ENCODE results near the gene SELL.
"Not testable (repeated sequence)": the region's sequence is repeated elsewhere in the genome, so short reads cannot be mapped to it uniquely, and the experiment has no call there.

The SELL gene

DNA sequence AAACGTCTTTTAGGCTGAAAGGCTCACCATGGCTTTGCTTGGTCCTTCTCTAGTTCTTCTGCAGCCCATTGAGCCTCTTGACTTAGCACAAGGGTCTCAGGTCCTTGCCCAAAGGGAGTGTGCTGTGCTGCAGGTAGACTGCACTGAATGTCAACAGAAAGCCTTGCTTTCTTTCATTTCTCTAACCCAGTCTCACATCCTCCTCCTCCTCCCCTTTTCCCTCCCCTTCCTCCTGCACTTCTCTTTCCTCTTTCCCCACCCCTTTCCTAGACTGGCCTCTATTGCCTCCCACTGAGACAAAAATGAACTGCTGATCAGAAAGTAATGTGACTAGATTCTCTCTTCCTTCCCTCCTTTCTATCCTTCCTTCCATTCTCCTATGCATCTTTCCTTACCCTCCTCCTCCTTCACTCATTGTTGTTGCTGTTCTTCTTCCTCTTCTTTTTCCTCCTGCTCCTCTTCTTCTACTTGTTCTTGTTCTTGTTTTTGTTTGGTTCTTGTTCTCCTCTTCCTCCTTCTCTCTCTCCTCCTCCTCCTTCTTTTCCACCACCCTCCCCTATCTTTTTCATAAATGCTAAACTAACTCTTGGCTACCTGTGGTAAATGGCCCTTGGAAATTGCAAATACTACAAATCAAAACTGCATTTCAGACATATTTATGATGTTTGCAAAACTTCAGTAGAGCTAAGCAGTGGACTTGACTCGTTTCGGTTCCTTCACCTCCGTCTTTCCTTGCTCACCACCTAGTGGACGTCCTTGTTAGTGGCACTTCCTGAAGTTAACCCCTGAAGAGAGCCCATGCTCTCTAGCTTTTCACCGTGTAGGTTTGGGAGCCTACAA, at the start of gene SELL:
TSS of gene SELL (minus strand) at position 152 of the 840 bp plus-strand sequence. CDS start at position 30, 122 bp downstream.
- peak; percentile 66 for DNase-seq

DNA sequence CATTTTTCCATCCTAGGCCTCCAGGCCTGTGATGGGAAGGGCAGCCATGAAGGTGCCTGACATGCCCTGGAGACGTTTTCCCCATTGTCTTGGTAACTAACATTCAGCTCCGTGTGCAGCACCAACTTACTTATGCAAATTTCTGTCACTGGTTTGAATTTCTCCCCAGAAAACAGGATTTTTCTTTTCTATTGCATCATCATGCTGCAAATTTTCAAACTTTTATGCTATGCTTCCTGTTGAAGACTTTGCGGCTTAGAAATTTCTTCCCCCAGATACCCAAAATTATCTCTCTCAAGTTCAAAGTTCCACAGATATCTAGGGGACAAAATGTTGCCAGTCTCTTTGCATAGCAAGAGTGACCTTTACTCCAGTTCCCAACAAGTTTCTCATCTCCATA, 47.6 kb upstream of the SELL start:
- no peak for DNase-seq

DNA sequence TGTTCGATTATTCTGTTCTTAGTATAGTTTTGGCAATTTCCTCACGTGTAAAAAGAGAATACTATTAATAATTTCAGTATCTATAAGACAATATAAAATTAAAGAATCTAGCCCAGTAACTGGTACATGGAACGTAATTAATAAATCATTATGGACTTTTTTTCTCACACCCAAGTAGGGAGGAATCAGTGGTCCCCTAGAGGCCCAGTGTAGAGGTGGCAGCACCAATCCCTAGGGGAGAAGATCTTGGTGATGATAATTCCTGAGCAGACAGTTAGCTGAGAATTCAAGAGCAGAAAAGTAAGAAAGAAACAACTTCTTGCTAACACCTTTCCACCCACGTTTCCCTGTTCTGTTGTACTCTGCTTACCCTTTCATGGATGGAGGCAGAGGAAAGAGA, 42.1 kb upstream of the SELL start:
- DNase-seq = no peak

DNA sequence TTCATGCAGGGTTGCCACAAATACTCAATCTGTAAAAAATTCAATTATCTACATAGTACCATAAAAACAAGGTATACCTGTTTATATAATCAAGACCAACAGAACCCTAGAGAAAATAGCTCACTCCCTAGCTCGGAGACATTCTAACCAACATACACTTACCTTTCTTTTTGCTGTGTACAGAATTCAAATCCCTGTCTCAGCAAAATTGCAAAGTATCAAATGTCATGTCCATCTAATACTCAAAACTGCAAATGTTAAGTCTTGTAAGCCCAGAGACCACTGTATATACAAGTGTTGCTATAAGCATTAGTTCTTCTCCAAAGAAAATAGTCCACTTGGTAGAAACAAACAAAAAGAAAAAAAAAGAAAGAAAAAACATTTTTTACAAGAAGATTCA, 38.6 kb upstream of the SELL start:
- DNase-seq = no peak

DNA sequence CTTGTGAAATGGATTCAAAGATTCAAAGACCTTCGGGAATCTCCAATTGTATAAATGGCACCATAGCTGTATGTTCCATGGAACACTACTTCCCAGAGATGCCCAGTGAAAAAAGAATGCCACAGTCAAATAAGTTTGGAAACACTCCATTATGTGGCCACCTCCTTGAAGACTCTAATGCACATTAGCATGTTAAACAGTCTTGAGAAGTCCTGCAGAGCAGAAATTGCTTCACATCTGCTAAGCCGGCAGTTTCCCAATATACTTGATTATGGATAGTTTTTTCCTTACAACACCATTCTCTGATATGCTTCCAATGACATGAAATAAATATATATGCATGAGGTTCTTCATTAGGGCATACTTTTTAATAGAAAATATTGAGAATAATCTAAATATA, 35.1 kb upstream of the SELL start:
- DNase-seq = no peak

DNA sequence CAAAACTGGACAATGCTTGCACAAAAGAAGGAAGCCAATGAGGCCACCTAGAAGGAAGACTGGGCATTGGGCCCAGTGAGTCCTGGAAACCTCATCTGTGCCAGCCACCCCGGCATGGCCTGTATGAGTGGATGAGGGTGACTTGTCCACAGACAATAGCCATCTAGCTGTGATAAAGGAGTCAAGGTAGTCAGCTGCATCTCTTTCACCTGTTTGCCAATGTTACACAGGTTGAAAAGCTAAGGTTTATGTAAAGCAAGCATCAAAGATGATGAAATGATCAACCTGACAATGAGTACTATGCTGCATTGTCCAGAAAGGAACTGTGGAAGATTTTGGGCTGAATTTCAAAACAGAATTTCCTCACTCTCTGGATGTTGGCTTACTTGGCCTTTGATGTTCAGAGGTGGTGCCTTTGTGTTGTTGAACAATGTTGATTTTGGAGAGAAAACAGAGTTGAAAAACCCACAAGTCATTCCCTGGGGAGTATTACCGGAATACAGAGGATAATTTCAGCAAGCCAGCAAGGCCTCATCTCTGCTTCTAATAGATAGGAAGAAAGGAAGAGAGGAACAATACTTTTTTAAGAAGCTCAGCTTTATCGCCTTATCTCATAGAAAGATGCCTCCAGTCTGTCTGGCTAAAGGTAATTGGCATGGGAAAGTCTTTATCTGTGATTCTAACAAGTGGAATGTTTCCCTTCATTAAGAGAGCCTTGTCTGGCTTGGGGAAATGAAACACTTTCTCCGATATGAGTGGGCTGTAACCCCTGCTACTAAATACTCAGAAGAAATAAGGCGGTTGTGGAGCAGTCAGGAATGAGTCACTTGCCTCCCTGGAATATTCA, 33.8 kb upstream of the SELL start:
- DNase-seq = no peak

DNA sequence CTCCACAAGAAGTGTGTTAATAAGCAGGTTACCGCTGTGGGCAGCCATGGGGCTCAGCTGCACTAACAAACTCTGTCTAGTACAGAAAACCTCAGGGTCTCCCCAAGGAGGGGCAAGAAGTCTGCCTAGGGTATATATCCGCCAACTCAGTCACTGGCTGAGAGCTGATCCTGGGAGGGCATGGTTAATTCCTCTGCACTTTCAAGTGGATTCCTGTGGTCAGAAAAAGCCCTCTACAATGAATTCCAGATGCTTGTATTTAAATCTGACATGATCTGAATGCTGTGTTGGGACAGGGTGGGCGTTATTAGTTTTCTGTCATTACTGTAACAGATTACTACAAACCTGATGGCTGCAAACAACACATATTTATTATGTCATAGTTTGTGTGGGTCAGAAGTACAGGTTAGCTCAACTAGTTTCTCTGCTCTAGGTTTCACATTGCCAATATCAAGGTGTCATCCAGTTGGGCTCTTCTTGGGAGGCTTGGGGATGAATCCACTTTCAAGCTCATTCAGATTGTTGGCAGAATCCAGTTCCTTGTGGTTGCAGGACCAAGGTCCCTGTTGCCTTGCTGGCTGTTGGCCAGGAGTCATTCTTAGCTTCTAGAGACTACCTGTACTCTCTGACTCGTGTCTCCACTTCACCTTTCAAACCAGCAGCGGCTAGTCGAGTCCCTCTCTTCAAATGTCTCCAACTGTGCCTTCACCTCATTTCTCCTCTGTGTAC, 30.4 kb upstream of the SELL start:
- DNase-seq = no peak

DNA sequence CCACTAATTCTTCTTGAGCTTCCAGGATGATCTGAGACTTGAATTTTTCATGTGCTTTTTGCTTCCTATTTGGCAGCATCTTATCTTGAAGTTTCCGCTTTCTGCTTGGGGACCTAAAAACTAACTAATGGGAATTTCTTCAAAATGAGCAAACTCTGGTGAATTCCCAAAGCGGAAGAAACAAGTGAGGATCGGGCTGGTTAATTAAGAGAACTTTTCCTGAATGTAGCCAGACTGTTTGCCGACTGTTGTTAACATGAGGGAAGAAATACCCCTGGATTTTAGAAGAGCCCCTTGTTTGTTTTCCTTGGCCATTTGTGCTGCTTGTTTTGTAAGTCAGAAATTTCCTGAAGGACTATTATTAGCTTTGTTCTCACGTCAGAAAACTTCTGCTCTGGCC, 28.6 kb upstream of the SELL start:
- DNase-seq = no peak

DNA sequence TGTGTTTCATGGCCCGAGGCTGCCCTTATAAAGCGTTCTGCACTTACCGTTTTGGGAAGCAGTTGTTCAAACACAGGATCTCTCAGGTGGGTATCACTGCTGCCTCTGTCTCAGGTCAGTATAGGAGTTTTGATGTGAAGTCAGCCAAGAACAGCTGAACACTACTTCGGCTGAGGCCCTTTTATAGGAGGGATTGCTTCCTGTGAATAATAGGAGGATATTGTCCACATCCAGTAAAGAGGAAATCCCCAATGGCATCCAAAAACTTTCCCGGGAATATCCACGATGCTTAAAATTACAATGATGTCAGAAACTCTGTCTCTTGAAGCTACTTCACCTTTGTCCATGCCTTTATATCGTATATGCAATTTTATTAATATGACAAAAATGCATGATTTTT, 22.5 kb upstream of the SELL start, which contains the start of gene SELE:
TSS of gene SELE (minus strand) at position 156 of the 400 bp plus-strand sequence. CDS start 467 bp downstream, outside the sequence.
- no peak for DNase-seq

DNA sequence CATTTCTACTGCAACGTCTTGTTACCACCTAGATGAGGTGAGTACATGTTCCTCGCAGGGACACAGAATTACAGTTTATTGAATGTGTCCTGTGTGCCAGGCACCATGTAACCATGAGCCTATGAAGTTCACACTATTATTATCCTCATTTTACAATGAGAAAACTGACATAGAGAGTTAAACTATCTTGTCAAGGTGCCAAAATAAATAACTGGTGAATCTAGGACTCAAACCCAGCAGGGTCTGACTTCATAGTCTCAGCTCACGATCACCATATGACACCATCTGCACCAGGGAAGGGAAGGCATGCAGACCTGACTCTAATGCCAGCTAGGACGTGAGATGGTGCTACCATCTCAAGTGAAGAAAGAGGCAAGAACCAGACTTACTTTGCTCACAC, 20.0 kb upstream of the SELL start:
- no peak for DNase-seq

DNA sequence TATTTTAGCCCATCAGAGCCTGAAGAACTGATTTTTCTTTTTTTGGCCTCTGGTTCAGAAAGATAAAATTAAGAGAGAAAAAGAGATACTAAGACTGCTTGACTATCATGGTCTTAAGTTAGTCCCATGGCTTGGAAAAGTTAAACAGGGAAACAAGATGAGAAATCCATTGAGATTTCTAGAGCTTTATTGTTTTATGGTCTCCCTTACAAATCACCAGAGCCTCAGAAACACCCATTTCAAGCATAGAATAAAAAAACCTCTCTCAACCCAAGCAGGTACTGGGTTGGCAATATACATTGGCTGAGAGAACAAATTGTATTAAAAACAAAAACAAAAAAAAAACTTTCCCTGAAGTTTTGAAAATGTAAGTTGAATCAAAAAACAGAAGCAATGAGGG, 18.6 kb upstream of the SELL start:
- no peak for DNase-seq

DNA sequence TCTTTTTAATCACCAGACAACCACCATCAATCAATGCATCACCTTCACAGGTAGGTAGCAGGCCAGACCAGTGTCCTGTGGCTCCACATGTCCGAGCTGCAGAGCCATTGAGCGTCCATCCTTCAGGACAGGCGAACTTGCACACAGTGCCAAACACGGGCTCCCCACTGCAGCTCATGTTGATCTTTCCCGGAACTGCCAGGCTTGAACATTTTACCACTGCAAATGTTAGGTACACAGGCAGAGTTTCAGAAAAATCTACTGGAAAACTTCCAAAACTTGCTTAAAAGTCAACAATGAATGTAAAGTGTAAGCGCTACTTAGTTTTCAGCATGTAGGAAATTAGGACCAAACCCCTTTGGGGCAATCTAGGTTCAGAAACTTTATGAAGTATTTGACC, 15.9 kb upstream of the SELL start:
- DNase-seq = no peak

DNA sequence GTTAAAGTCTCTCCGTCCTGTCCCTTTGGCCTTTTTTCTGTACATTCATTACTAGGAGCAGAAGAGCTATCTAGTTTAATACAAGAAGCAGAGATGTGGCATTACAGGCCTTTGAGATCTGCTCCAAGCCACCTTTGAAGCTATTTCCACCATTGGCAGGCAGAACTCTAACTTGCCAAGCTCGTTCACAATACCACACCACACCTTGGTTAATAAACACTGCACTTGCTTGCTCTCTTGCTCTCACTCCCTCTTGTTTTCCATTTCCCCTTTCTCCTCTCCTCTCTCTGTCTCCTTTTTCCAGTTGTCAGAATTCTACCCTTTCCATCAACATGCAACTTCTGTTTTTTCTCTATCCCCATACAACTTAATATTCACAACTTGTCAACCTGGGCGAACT, 15.4 kb upstream of the SELL start:
- no peak for DNase-seq

DNA sequence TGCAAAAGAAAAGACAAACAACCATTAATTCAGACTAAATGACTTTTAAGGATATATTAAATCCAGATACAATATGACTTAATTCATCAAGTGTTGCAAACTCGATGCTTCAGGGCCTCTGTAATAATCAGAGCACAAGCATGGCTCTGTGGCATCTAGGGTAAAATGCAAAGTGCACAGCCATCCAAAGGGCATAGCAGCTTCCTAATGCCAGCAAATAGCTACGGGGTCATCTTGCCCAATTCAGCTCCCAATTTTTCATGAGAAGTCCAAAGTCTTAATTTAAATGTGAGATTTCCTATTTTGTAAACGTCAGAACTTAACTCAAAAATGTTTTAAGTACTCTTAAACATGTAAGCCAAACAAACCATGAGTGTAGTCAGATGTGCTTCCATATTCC, 14.5 kb upstream of the SELL start:
- DNase-seq = no peak

DNA sequence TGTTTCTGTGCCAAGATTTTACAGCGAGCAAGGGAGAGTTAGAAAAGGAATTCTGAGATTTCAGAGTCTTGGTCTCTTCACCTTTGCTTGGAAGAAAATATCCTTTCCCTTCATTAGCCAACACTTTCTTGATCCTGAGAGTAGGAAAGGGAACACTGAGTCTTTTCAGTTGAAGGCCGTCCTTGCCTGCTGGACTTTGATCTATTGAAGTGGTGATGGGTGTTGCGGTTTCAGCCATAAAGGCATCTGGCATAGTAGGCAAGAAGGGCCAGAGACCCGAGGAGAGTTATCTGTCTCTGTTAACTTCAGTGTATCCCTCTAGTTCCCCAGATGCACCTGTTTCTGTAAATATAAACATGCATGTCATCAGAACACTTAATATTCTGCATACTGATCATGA, 12.7 kb upstream of the SELL start:
- DNase-seq = no peak

DNA sequence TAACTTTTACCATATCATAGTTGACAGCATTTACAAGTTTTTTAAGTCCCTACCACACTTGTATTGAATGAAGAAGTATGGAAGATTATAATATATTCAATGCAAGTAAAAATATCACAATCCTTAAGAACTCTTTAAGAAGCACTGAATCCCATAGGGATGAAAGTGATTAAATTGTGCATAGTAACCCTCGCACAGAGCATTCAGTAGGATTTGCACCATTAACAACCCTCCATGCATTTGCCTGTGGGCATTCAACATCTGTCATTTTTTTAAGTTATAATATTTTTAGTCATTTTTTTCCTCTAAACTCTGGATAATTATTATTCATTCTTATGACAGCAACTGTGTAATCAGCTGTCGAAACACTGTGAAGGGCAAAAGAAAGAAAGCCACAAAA, 12.3 kb upstream of the SELL start:
- DNase-seq = no peak

DNA sequence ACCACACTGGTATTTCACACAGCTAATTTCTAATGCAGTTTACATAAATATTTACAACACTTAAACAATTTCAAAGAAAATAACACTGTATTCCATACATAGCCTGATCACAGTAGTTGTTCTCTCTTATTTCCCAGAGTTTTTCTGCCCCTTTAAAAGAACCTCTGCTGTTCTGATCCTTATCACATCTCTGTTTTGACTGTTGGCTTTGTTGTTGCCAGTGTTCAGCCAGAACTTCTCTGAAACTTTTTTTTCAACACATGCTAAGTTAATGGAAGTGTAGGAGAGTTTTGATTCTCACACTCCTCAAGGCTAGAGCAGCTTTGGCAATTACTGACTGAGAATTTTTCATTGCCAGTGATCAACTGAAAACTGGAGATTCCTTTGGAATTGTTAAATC, 11.4 kb upstream of the SELL start:
- DNase-seq = no peak

DNA sequence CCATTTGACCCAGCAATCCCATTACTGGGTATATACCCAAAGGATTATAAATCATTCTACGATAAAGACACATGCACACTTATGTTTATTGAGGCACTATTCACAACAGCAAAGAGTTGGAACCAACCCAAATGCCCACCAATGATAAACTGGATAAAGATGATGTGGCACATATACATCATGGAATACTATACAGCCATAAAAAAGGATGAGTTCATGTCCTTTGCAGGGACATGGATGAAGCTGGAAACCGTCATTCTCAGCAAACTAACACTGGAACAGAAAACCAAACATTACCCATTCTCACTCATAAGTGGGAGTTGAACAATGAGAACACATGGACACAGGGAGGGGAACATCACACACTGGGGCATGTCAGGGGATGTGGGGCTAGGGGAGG, 3.7 kb upstream of the SELL start:
- not testable (repeated sequence) for DNase-seq

DNA sequence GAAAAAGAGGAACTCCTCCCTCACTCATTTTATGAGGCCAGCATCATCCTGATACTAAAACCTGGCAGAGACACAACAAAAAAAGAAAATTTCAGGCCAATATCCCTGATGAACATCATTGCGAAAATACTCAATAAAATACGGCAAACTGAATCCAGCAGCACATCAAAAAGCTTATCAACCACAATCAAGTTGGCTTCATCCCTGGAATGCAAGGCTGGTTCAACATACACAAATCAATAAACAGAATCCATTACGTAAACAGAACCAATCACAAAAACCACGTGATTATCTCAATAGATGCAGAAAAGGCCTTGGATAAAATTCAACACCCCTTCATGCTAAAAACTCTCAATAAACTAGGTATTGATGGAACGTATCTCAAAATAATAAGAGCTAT, 1.7 kb upstream of the SELL start:
- DNase-seq = not testable (repeated sequence)

DNA sequence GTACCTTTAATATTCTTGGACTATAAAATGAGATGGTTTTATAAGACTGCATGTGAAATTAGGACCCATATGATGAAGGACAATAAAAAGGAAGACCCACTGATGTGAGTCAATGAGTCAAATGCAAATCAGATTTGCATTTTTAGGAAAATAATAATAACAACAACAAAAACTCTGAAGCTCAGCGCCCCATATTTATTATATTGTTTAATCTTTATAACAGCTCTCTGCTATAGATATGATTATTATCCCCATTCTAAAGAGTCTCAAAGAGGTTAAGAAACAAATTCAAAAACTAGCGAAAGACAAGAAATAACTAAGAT, 850 bp upstream of the SELL start:
- DNase-seq = no peak

DNA sequence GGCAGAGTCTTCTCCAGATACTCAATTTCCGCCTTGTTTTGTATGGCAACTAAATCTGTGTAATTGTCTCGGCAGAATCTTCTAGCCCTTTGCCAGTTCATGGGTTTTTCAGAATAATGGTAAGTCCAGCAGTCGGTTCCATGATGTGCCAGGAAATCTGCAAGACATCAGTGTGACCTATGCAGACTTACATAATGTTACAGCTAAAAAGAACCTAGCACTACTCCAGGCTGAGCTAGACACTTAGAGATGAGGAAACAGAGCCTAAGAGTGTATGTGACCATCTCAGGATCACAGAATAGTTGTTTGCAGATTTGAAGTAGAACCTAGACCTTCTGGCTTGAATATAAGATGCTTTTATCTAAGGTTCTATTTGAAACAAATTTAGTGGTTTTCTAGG, 2.8 kb downstream of the SELL start:
- no peak for DNase-seq

DNA sequence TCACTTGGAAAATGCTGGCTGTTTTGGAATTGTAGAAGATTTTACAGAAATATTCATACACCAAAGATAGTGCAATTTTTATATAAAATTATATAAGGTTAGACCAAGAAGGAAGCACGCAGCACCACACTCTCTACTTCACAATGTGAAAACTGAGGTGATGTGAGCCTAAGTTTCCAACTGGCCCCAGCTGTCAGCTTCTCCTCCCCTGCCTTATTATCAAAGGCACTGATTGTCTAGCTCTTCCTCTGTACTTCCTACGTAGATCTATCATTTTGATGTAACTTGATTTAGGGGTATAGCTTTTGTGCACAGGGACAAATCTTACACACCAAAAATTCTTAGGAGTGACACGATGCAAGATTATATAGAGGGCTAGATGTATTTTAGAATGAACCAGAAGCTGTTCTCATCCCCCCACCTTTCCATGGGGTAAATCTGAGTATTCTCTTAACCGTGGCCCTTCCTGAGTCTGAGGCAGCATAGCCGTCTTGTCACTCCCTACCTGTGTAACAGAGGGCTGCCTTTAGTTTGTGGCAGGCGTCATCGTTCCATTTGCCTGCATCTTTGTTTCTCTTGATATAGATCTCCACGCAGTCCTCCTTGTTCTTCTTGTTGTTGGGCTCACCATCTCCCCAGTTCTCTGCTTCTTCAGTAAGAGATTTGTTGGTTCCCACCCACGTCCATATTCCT, 3.4 kb downstream of the SELL start:
- no peak for DNase-seq

DNA sequence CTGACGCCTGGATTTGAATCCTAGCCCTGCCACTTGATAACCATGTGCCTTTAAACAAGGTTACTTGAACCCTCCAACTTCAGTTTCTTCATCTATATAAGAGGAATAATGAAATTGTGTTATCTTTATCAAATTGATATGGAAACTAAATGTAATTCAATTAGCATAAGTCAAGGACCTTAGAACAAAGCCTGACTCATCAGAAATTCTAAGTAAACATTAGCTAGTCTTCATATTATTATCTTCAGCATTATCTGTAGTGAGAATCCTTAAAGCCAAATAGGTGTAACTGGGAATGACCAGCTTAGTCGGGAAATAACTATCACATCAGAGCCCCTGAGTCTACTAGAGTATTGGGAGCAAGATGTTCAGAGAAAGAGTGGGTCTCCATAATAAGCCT, 6.6 kb downstream of the SELL start:
- DNase-seq = no peak
